HL-60 (cell line): Measurements from ENCODE around the gene ANKFY1.

Experiments
- CTCF ChIP-seq: IDR thresholded peaks from one replicate; pipeline ENCODE4 v1.5.1; 2011; ENCODE audit warnings: low read length, control low read depth, inconsistent platforms; ENCODE audit not compliant: insufficient read depth
- GABPA ChIP-seq: IDR thresholded peaks from 2 replicates; pipeline ENCODE4 v1.6.1; 2012; ENCODE audit warnings: low read depth
- POLR2AphosphoS5 ChIP-seq: IDR thresholded peaks from 2 replicates; pipeline ENCODE4 v1.6.1; 2012; ENCODE audit warnings: low read depth
- REST ChIP-seq: IDR thresholded peaks from 2 replicates; pipeline ENCODE4 v1.6.1; 2012; ENCODE audit warnings: low read depth; ENCODE audit not compliant: insufficient replicate concordance
- SPI1 ChIP-seq: IDR thresholded peaks from 2 replicates; pipeline ENCODE4 v1.6.1; 2012; ENCODE audit warnings: low read depth, mild to moderate bottlenecking, borderline replicate concordance

GRCh38 chr17:4234401-4234800 lies 29.4 kb downstream of the ANKFY1 start:
- TF ChIP-seq CTCF = no peak
- TF ChIP-seq SPI1 = no peak
- no peak for TF ChIP-seq GABPA
- TF ChIP-seq REST = no peak
- no peak for TF ChIP-seq POLR2AphosphoS5
